CD4-positive, alpha-beta memory T cell (primary cell): ENCODE measurements around the gene ASPRV1. TPM values are rescaled to one million over a fixed set of nuclear protein-coding genes. Genes with fewer than 3 reads are reported as not detected.

Experiments used
- CTCF ChIA-PET: fragments of 350-600 bp; sonication (Branson Sonifier 250); formaldehyde crosslinking; loops from one replicate; lab custom pipeline; 2021; ENCODE audit warnings: inconsistent platforms; ENCODE audit not compliant: partially characterized antibody; lab: Charles Lee
- POLR2A ChIA-PET: fragments of 350-600 bp; sonication (Branson Sonifier 250); formaldehyde crosslinking; loops from one replicate; lab custom pipeline; 2021; ENCODE audit not compliant: partially characterized antibody; lab: Charles Lee
- DNase-seq, 5 donors: peaks; one replicate each; pipeline versions ENCODE4 v3.0.0 to v3.0.0-alpha.2; 2020 to 2022; ENCODE audit warnings: mixed read lengths in 1 of 5
- H3K27ac ChIP-seq: one replicate; pipeline ENCODE4 v1.7.0; 2013; ENCODE audit warnings: low read depth, low read length
- H3K27me3 ChIP-seq: 2 replicates; pipeline ENCODE4 v1.7.0; 2013; ENCODE audit warnings: mild to moderate bottlenecking, low read length, moderate library complexity; ENCODE audit not compliant: insufficient read depth
- H3K36me3 ChIP-seq: 2 replicates; pipeline ENCODE4 v1.7.0; 2013; ENCODE audit warnings: mild to moderate bottlenecking, low read length, moderate library complexity; ENCODE audit not compliant: insufficient read depth
- H3K4me1 ChIP-seq: 2 replicates; pipeline ENCODE4 v1.7.0; 2013; ENCODE audit warnings: mild to moderate bottlenecking, low read length, moderate library complexity; ENCODE audit not compliant: insufficient read depth
- H3K4me3 ChIP-seq, 2 donors: one replicate each; pipeline ENCODE4 v1.7.0; 2013; ENCODE audit warnings: low read length in 2 of 2, mild to moderate bottlenecking in 1 of 2
- H3K9me3 ChIP-seq, 2 donors: one replicate each; pipeline ENCODE4 v1.7.0; 2013; ENCODE audit warnings: low read length in 2 of 2, control low read depth in 1 of 2; ENCODE audit not compliant: control insufficient read depth in 1 of 2
- H3K27ac Mint-ChIP-seq, 7 donors: one replicate each; pipeline ENCODE4 v1.8.0; 2020 to 2021; ENCODE audit warnings: mixed read lengths in 7 of 7, mild to moderate bottlenecking in 6 of 7, inconsistent platforms in 3 of 7, moderate library complexity in 3 of 7
- H3K27me3 Mint-ChIP-seq, 2 donors: one replicate each; pipeline ENCODE4 v1.8.0; 2020 to 2021; ENCODE audit warnings: mixed read lengths in 2 of 2
- H3K36me3 Mint-ChIP-seq, 2 donors: one replicate each; pipeline ENCODE4 v1.8.0; 2020 to 2021; ENCODE audit warnings: mixed read lengths in 2 of 2, inconsistent platforms in 1 of 2, mild to moderate bottlenecking in 1 of 2
- H3K4me1 Mint-ChIP-seq, 4 donors: one replicate each; pipeline ENCODE4 v1.8.0; 2020 to 2021; ENCODE audit warnings: mixed read lengths in 4 of 4, mild to moderate bottlenecking in 1 of 4
- H3K4me3 Mint-ChIP-seq, 8 donors: one replicate each; pipeline ENCODE4 v1.8.0; 2020 to 2021; ENCODE audit warnings: mixed read lengths in 8 of 8, mild to moderate bottlenecking in 7 of 8, moderate library complexity in 6 of 8, inconsistent platforms in 3 of 8
- H3K9me3 Mint-ChIP-seq, 8 donors: one replicate each; pipeline ENCODE4 v1.8.0; 2020 to 2021; ENCODE audit warnings: mixed read lengths in 8 of 8, mild to moderate bottlenecking in 5 of 8, inconsistent platforms in 3 of 8, moderate library complexity in 1 of 8
- intact Hi-C: fragments of 100-400 bp; cut with micrococcal nuclease; formaldehyde crosslinking; loops from one replicate; pipeline ENCODE4 v1.15.1; 2023
- polyA plus RNA-seq, 2 donors: library from polyadenylated mRNA; unstranded; fragments of 300-500 nt; fragmentation: Illumina TruSeq; gene quantifications; one replicate each; pipeline ENCODE4 v1.2.3, GENCODE V29; 2021
- total RNA-seq, 2 experiments: library from RNA; stranded (reverse); gene quantifications; one replicate each; pipeline ENCODE4 v1.2.3, GENCODE V29; 2021

Gene ASPRV1
- total and polyA plus RNA-seq, 4 experiments from 2014 or later = 1.1 to 2.3 (median 1.6) TPM

DNA sequence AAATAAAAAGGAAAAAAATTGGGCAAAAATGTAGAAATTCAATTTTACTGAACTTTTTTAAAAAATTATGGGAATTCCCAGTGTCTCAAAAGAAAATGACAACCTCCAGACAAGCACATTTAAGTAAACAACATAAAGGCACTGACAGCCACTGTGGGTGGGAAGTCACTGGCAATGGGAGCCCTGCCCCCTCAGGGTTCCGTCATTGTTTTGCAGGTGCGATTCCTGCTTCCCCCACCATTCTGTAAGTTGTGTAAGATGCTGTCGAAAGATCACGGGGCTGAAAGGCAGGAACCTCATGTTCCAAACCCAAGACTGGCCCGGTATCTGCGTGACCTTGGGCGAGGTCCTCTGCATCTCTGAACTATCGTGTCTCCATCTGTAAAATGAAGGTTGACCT, 15.8 kb upstream of the ASPRV1 start:
- Mint-ChIP-seq H3K4me1 (peaks cover 0 to 22% (median 10%) of the 10 kb centered on the region in 4 donors), H3K36me3 (peaks cover 0 to 3% of the 10 kb centered on the region in 2 donors), H3K9me3 (peaks cover 0 to 1% (median 0%) of the 10 kb centered on the region in 8 donors), H3K27me3 (no peaks in the 10 kb centered on the region), H3K4me3 (no peak overlapping the region), H3K27ac (no peak overlapping the region)
- Histone ChIP-seq H3K4me3 (no peak overlapping the region), H3K4me1 (no peaks in the 10 kb centered on the region), H3K36me3 (no peaks in the 10 kb centered on the region), H3K9me3 (no peaks in the 10 kb centered on the region), H3K27me3 (no peaks in the 10 kb centered on the region), H3K27ac (no peak overlapping the region)
- no peak for DNase-seq
- intact Hi-C loops = no loop called here
- CTCF ChIA-PET = no interaction called here
- POLR2A ChIA-PET = no interaction called here

DNA sequence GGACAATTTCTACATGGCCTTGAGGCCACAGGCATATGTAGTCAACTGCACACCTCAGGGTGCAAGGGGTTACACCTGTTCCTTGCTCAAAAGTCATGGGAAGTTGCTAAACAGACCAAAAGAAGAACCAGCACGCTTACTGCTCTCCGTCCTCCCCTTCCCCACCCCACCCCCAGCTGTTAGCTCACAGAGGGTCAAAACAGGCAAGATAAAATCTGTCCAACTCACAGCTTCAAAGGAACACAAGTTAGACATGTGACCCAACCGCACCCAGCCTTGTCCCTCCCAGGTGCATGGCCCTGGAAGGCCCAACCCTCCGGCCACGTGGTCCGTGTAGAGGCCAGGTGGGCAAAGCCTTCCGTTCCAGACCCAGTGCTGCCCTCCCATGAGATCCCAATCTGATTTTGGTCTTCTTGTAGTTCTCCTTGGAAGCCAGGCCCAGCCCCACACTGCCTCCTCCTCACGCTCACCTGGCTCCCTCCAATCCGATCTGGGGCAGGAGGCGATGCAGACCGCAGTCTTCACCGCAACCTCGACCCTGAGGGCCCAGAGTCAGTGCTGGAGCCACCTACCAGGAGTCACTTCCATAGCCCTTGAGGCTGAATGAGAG, 14.5 kb upstream of the ASPRV1 start:
- no peak for DNase-seq
- ChIA-PET POLR2A (no interaction called here), CTCF (interaction anchor here (1.1 kb wide), 1 partner anchor 84 kb away, joined by 3 read pairs; no protein-coding TSS in a partner anchor)
- Histone ChIP-seq H3K36me3 (no peaks in the 10 kb centered on the region), H3K27ac (no peak overlapping the region), H3K4me1 (no peaks in the 10 kb centered on the region), H3K27me3 (no peaks in the 10 kb centered on the region), H3K4me3 (no peak overlapping the region), H3K9me3 (no peaks in the 10 kb centered on the region)
- Mint-ChIP-seq H3K4me3 (no peak overlapping the region), H3K36me3 (peaks cover 0 to 3% of the 10 kb centered on the region in 2 donors), H3K9me3 (peaks cover 0 to 1% (median 0%) of the 10 kb centered on the region in 8 donors), H3K27ac (peak overlapping the region in 4 of 7 donors; percentile 8 to 64 (median 38)), H3K27me3 (no peaks in the 10 kb centered on the region), H3K4me1 (peaks cover 0 to 22% (median 10%) of the 10 kb centered on the region in 4 donors)
- intact Hi-C loops = no loop called here

DNA sequence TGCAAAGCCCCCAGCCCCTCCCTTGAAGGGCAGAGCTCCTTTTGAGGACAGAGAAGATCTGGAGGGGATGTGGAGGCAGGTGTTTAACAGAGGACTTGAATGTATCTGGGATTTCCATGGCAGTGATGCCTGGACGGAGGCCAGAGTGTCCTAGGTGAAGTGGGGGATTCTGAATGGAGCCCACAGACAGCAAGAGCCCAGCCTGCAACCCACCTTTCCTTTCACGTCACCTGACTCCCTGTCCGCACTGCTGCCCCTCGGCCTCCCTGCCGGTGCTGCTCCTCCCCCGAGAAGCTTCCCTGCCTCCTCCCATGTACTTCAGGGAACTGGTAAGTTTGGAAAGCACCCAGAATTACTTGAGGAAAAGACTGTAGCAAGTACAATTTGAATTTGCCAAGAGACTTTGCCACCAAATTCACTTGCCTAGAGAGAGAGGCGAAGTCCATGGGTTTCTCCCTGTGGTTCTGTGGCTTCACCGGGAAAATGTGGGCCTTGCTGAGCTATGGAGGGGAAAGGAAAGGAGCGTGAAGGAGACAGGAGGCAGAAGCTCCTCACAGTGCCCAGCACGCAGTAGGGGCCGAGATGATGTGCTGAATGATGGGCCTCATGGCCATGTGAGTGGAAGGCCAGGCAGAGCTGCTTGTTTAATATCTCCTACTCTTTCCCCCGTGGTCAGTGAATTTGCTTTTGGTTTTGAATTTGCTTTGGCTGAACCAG, 13.9 kb upstream of the ASPRV1 start:
- no peaks in the 10 kb centered on the region for H3K36me3 ChIP-seq
- H3K4me3 Mint-ChIP-seq = no peak overlapping the region
- ChIA-PET CTCF (interaction anchor here (1.1 kb wide), 1 partner anchor 84 kb away, joined by 3 read pairs; no protein-coding TSS in a partner anchor), POLR2A (interaction anchor here (0.9 kb wide), 1 partner anchor 14 kb away, joined by 3 read pairs; the partner anchor contains the start of gene ASPRV1)
- H3K9me3 Mint-ChIP-seq = peaks cover 0 to 1% (median 0%) of the 10 kb centered on the region in 8 donors
- no peaks in the 10 kb centered on the region for H3K27me3 ChIP-seq
- intact Hi-C loops = no loop called here
- no peak overlapping the region for H3K4me3 ChIP-seq
- no peaks in the 10 kb centered on the region for H3K27me3 Mint-ChIP-seq
- peaks cover 0 to 3% of the 10 kb centered on the region in 2 donors for H3K36me3 Mint-ChIP-seq
- H3K4me1 ChIP-seq = no peaks in the 10 kb centered on the region
- H3K27ac ChIP-seq = no peak overlapping the region
- H3K27ac Mint-ChIP-seq = peak overlapping the region in 1 of 7 donors; percentile 44
- no peak for DNase-seq
- H3K9me3 ChIP-seq = no peaks in the 10 kb centered on the region
- peaks cover 0 to 22% (median 10%) of the 10 kb centered on the region in 4 donors for H3K4me1 Mint-ChIP-seq

DNA sequence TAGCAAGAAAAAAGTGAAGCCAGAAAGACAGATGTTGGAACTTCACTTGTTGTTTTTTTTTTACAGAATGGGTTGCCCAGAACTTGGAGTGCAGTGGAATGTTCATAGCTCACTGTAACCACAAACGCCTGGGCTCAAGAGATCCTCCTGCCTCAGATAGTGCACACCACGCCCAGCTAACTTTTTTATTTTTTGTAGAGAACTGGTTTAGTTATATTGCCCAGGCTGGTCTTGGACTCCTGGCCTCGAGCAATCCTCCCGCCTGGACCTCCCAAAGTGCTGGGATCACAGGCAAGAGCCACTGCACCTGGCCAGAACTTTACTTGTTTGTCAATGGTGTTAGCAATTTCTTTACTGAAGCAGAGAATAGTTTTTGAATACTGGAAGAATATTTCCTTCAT, 11.9 kb upstream of the ASPRV1 start:
- intact Hi-C loops = no loop called here
- no peaks in the 10 kb centered on the region for H3K36me3 ChIP-seq
- H3K4me1 ChIP-seq = no peaks in the 10 kb centered on the region
- CTCF ChIA-PET = interaction anchor here (0.7 to 1.0 kb wide), 2 partner anchors 21 to 97 kb away, joined by 3 read pairs; no protein-coding TSS in a partner anchor
- no peak overlapping the region for H3K4me3 ChIP-seq
- POLR2A ChIA-PET = no interaction called here
- Mint-ChIP-seq H3K4me1 (peaks cover 0 to 22% (median 10%) of the 10 kb centered on the region in 4 donors), H3K4me3 (no peak overlapping the region), H3K9me3 (peaks cover 0 to 1% (median 0%) of the 10 kb centered on the region in 8 donors), H3K27me3 (no peaks in the 10 kb centered on the region), H3K36me3 (peaks cover 0 to 3% of the 10 kb centered on the region in 2 donors), H3K27ac (no peak overlapping the region)
- no peak for DNase-seq
- H3K27me3 ChIP-seq = no peaks in the 10 kb centered on the region
- no peaks in the 10 kb centered on the region for H3K9me3 ChIP-seq
- H3K27ac ChIP-seq = no peak overlapping the region

DNA sequence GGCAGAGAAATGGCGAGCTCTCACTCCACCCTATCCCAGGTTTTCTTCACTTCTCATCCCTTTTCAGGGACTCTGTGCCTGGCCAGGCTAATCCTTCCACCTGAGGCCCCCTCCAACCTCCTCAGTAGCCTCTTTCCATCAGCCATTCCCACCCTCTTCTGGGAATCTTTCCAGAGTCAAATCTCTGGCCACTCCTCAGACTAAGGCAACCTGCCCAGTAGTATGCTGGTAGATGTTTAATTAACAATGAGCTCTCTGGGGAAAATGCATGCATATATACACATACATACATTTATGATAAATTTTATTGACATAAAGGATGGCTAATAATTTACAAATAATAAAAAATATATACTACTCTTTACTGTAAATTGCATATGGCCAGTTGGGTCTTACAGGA, 11.4 kb upstream of the ASPRV1 start:
- Mint-ChIP-seq H3K4me1 (peaks cover 0 to 22% (median 10%) of the 10 kb centered on the region in 4 donors), H3K27ac (no peak overlapping the region), H3K4me3 (no peak overlapping the region), H3K36me3 (peaks cover 0 to 3% of the 10 kb centered on the region in 2 donors), H3K9me3 (peaks cover 0 to 1% (median 0%) of the 10 kb centered on the region in 8 donors), H3K27me3 (no peaks in the 10 kb centered on the region)
- no peak overlapping the region for H3K27ac ChIP-seq
- intact Hi-C loops = no loop called here
- no peaks in the 10 kb centered on the region for H3K4me1 ChIP-seq
- no peaks in the 10 kb centered on the region for H3K9me3 ChIP-seq
- DNase-seq = no peak
- H3K4me3 ChIP-seq = no peak overlapping the region
- H3K27me3 ChIP-seq = no peaks in the 10 kb centered on the region
- no peaks in the 10 kb centered on the region for H3K36me3 ChIP-seq
- CTCF ChIA-PET = interaction anchor here (0.7 to 1.0 kb wide), 2 partner anchors 21 to 98 kb away, joined by 3 read pairs; no protein-coding TSS in a partner anchor
- POLR2A ChIA-PET = no interaction called here

DNA sequence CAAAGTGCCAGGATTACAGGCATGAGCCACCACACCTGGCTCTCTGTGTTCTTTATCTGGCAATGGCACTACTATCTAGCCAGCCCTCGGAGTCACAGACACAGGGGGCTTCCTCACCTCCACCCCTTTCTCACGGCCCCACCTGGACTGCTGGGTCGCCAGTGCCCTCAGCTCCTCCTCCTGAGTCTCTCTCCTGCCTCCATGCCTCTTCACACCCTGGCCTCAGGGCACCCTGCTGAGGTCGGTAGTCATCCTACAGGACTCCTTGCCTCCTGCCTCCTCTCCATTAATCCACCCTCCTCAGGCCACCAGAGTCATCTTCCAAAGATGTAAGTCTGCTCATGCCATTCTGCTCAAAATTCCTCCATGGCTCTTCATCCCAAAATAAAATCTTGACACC, 8.6 kb upstream of the ASPRV1 start:
- no peak overlapping the region for H3K4me3 ChIP-seq
- no peaks in the 10 kb centered on the region for H3K9me3 Mint-ChIP-seq
- H3K9me3 ChIP-seq = no peaks in the 10 kb centered on the region
- H3K4me1 ChIP-seq = no peaks in the 10 kb centered on the region
- no peaks in the 10 kb centered on the region for H3K36me3 ChIP-seq
- POLR2A ChIA-PET = no interaction called here
- no peak for DNase-seq
- CTCF ChIA-PET = no interaction called here
- no peak overlapping the region for H3K4me3 Mint-ChIP-seq
- H3K27ac Mint-ChIP-seq = no peak overlapping the region
- H3K36me3 Mint-ChIP-seq = peaks cover 0 to 3% of the 10 kb centered on the region in 2 donors
- no peaks in the 10 kb centered on the region for H3K27me3 ChIP-seq
- intact Hi-C loops = no loop called here
- peaks cover 0 to 11% (median 0%) of the 10 kb centered on the region in 4 donors for H3K4me1 Mint-ChIP-seq
- H3K27ac ChIP-seq = no peak overlapping the region
- no peaks in the 10 kb centered on the region for H3K27me3 Mint-ChIP-seq
